Measurements from ENCODE around the gene CSKMT.
A peak's percentile ranks its signal among the peaks of the same experiment; 100 is the strongest.
"Not testable (repeated sequence)": the region's sequence is repeated elsewhere in the genome, so short reads cannot be mapped to it uniquely, and the experiment has no call there.

Gene CSKMT

GRCh38 chr11:62664405-62665074 is 572 bp upstream of the CSKMT start:
- Histone ChIP-seq H3K4me1 (ENCODE audit: control insufficient read depth, low read depth, low read length) (peaks cover 15% of the 10 kb centered on the region), H3K9ac (ENCODE audit: low read length) (peak overlapping the region; percentile 95), H3K27ac (ENCODE audit: low read length) (peak overlapping the region; percentile 8), H3K27me3 (ENCODE audit: control insufficient read depth, insufficient read depth, low read length) (no peaks in the 10 kb centered on the region), H3K36me3 (ENCODE audit: control insufficient read depth, low read depth, low read length) (peaks cover 24% of the 10 kb centered on the region), H3K4me3 (ENCODE audit: low read length) (peak overlapping the region; percentile 97), H3K9me3 (ENCODE audit: control insufficient read depth, low read depth, low read length) (no peaks in the 10 kb centered on the region)

GRCh38 chr11:62665599-62666258 is 617 bp downstream of the CSKMT start:
- Histone ChIP-seq H3K4me3 (ENCODE audit: low read length) (peak overlapping the region; percentile 97), H3K4me1 (ENCODE audit: control insufficient read depth, low read depth, low read length) (peaks cover 15% of the 10 kb centered on the region), H3K9ac (ENCODE audit: low read length) (peak overlapping the region; percentile 95), H3K27me3 (ENCODE audit: control insufficient read depth, insufficient read depth, low read length) (no peaks in the 10 kb centered on the region), H3K36me3 (ENCODE audit: control insufficient read depth, low read depth, low read length) (peaks cover 24% of the 10 kb centered on the region), H3K9me3 (ENCODE audit: control insufficient read depth, low read depth, low read length) (no peaks in the 10 kb centered on the region), H3K27ac (ENCODE audit: low read length) (peak overlapping the region; percentile 68)

GRCh38 chr11:62666259-62666926 is 1.3 kb downstream of the CSKMT start:
- H3K9ac ChIP-seq (ENCODE audit: low read length), result peak overlapping the region; percentile 95
- peaks cover 15% of the 10 kb centered on the region for H3K4me1 ChIP-seq (ENCODE audit: control insufficient read depth, low read depth, low read length)
- H3K36me3 ChIP-seq (ENCODE audit: control insufficient read depth, low read depth, low read length), result peaks cover 24% of the 10 kb centered on the region
- peak overlapping the region; percentile 97 for H3K4me3 ChIP-seq (ENCODE audit: low read length)
- H3K27me3 ChIP-seq (ENCODE audit: control insufficient read depth, insufficient read depth, low read length), result no peaks in the 10 kb centered on the region
- no peaks in the 10 kb centered on the region for H3K9me3 ChIP-seq (ENCODE audit: control insufficient read depth, low read depth, low read length)
- H3K27ac ChIP-seq (ENCODE audit: low read length), result peak overlapping the region; percentile 68

- H3K9me3 ChIP-seq (ENCODE audit: control insufficient read depth, low read depth, low read length), result no peaks in the 10 kb centered on the region
These were observed 2.3 kb downstream of the CSKMT start for GRCh38 chr11:62667460-62667859.

GRCh38 chr11:62669420-62670161 is 4.5 kb downstream of the CSKMT start:
- H3K9ac ChIP-seq (ENCODE audit: low read length), result no peak overlapping the region
- H3K27ac ChIP-seq (ENCODE audit: low read length), result no peak overlapping the region
- peaks cover 15% of the 10 kb centered on the region for H3K4me1 ChIP-seq (ENCODE audit: control insufficient read depth, low read depth, low read length)

More at GRCh38 chr11:62667460-62667859, 2.3 kb downstream of the CSKMT start:
- H3K27ac ChIP-seq (ENCODE audit: low read length), result no peak overlapping the region
- peaks cover 15% of the 10 kb centered on the region for H3K4me1 ChIP-seq (ENCODE audit: control insufficient read depth, low read depth, low read length)
- H3K9ac ChIP-seq (ENCODE audit: low read length), result no peak overlapping the region
- peak overlapping the region; percentile 97 for H3K4me3 ChIP-seq (ENCODE audit: low read length)
- peaks cover 20% of the 10 kb centered on the region for H3K36me3 ChIP-seq (ENCODE audit: control insufficient read depth, low read depth, low read length)
- H3K27me3 ChIP-seq (ENCODE audit: control insufficient read depth, insufficient read depth, low read length), result no peaks in the 10 kb centered on the region

GRCh38 chr11:62671236-62671607 is 6.1 kb downstream of the CSKMT start:
- no peaks in the 10 kb centered on the region for H3K9me3 ChIP-seq (ENCODE audit: control insufficient read depth, low read depth, low read length)
- H3K4me1 ChIP-seq (ENCODE audit: control insufficient read depth, low read depth, low read length), result peaks cover 13% of the 10 kb centered on the region
- H3K4me3 ChIP-seq (ENCODE audit: low read length), result peak overlapping the region; percentile 80
- H3K36me3 ChIP-seq (ENCODE audit: control insufficient read depth, low read depth, low read length), result peaks cover 18% of the 10 kb centered on the region
- H3K9ac ChIP-seq (ENCODE audit: low read length), result peak overlapping the region; percentile 78
- H3K27ac ChIP-seq (ENCODE audit: low read length), result peak overlapping the region; percentile 70
- H3K27me3 ChIP-seq (ENCODE audit: control insufficient read depth, insufficient read depth, low read length), result no peaks in the 10 kb centered on the region

More at GRCh38 chr11:62669420-62670161, 4.5 kb downstream of the CSKMT start:
- Histone ChIP-seq H3K9me3 (ENCODE audit: control insufficient read depth, low read depth, low read length) (no peaks in the 10 kb centered on the region), H3K4me3 (ENCODE audit: low read length) (no peak overlapping the region), H3K27me3 (ENCODE audit: control insufficient read depth, insufficient read depth, low read length) (no peaks in the 10 kb centered on the region), H3K36me3 (ENCODE audit: control insufficient read depth, low read depth, low read length) (peaks cover 14% of the 10 kb centered on the region)

GRCh38 chr11:62671608-62672389 is 6.7 kb downstream of the CSKMT start, which contains the start of the genes LBHD1 and UQCC3:
TSS of gene LBHD1 (minus strand) at chr11:62672267. CDS start at chr11:62670031, 2,236 bp downstream.
TSS of gene UQCC3 (plus strand) at chr11:62671673. CDS start at chr11:62671746, 73 bp downstream.
- H3K27me3 ChIP-seq (ENCODE audit: control insufficient read depth, insufficient read depth, low read length), result no peaks in the 10 kb centered on the region
- H3K27ac ChIP-seq (ENCODE audit: low read length), result peak within 1 kb of the TSS; percentile 70
- H3K36me3 ChIP-seq (ENCODE audit: control insufficient read depth, low read depth, low read length), result peaks cover 18% of the 10 kb centered on the region
- no peaks in the 10 kb centered on the region for H3K9me3 ChIP-seq (ENCODE audit: control insufficient read depth, low read depth, low read length)
- H3K4me1 ChIP-seq (ENCODE audit: control insufficient read depth, low read depth, low read length), result peaks cover 7% of the 10 kb centered on the region
- H3K4me3 ChIP-seq (ENCODE audit: low read length), result peak within 1 kb of the TSS; percentile 80
- peak within 1 kb of the TSS; percentile 78 for H3K9ac ChIP-seq (ENCODE audit: low read length)

GRCh38 chr11:62673196-62673525 is 8.0 kb downstream of the CSKMT start:
- H3K9me3 ChIP-seq (ENCODE audit: control insufficient read depth, low read depth, low read length), result no peaks in the 10 kb centered on the region
- peaks cover 20% of the 10 kb centered on the region for H3K36me3 ChIP-seq (ENCODE audit: control insufficient read depth, low read depth, low read length)
- H3K4me1 ChIP-seq (ENCODE audit: control insufficient read depth, low read depth, low read length), result no peaks in the 10 kb centered on the region
- H3K27ac ChIP-seq (ENCODE audit: low read length), result no peak overlapping the region
- no peak overlapping the region for H3K4me3 ChIP-seq (ENCODE audit: low read length)
- no peaks in the 10 kb centered on the region for H3K27me3 ChIP-seq (ENCODE audit: control insufficient read depth, insufficient read depth, low read length)
- H3K9ac ChIP-seq (ENCODE audit: low read length), result no peak overlapping the region

- not testable (repeated sequence) for H3K9ac ChIP-seq (ENCODE audit: low read length); H3K4me3 ChIP-seq (ENCODE audit: low read length); H3K4me1 ChIP-seq (ENCODE audit: control insufficient read depth, low read depth, low read length); H3K9me3 ChIP-seq (ENCODE audit: control insufficient read depth, low read depth, low read length); H3K27me3 ChIP-seq (ENCODE audit: control insufficient read depth, insufficient read depth, low read length); H3K27ac ChIP-seq (ENCODE audit: low read length)
- peaks cover 20% of the 10 kb centered on the region for H3K36me3 ChIP-seq (ENCODE audit: control insufficient read depth, low read depth, low read length)
These were observed 10.3 kb downstream of the CSKMT start for GRCh38 chr11:62675415-62675814.

- H3K27ac ChIP-seq (ENCODE audit: low read length), result no peak overlapping the region
- no peak overlapping the region for H3K9ac ChIP-seq (ENCODE audit: low read length)
- no peaks in the 10 kb centered on the region for H3K27me3 ChIP-seq (ENCODE audit: control insufficient read depth, insufficient read depth, low read length)
- H3K36me3 ChIP-seq (ENCODE audit: control insufficient read depth, low read depth, low read length), result peaks cover 20% of the 10 kb centered on the region
- no peak overlapping the region for H3K4me3 ChIP-seq (ENCODE audit: low read length)
- no peaks in the 10 kb centered on the region for H3K4me1 ChIP-seq (ENCODE audit: control insufficient read depth, low read depth, low read length)
- no peaks in the 10 kb centered on the region for H3K9me3 ChIP-seq (ENCODE audit: control insufficient read depth, low read depth, low read length)
These were observed 11.6 kb downstream of the CSKMT start for GRCh38 chr11:62676698-62677097.

Measured in iPS-18a (cell line).